ENCODE data around the gene CRACR2A.

The CRACR2A gene

DNA sequence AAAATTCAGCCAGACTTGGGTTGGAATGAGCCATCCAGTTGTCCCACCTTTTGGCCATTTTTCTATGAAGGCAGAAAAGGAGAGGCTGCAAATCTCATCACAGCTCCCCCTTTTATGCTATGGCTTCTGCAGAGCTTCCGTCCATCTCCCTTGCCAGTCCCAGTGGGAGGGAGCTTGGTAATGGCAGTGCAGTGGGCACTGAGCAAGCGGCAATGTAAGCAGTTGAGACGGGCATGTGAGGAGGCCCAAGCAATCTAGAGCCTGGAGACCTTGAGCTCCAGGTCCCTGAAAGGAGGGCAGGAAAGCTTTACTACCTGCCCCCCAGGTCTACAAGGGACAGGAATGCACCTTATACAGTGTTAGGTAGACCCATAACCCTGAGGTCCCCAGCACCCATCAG lies 73.1 kb downstream of the CRACR2A start:
- DNase-seq: no peak

DNA sequence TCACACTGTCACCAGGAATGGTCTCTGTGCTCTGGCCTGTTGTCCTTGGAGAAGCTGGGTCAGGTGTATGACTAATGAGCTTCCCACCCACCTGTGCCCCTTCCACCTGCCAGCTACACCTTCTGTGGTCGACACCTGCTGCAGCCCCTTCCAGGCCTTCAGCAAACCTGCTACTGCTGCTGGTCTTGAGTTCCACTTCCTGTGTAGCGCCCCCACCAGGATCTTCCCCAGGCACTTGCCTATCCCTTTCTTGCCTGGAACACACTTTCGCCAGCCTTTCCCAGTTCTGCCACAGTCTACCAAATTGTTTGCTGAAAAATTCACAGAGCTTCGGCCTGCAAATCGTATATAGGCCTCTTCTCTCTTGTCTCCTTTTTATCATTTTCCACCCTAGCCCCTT lies 75.3 kb downstream of the CRACR2A start:
- DNase-seq: no peak

- DNase-seq: no peak
These were observed 78.8 kb downstream of the CRACR2A start for GRCh38 chr12:3673981-3674708.

GRCh38 chr12:3672113-3672509 lies 80.8 kb downstream of the CRACR2A start:
- DNase-seq: no peak

- no peak for DNase-seq
These were observed 81.4 kb downstream of the CRACR2A start for GRCh38 chr12:3671330-3672112.

GRCh38 chr12:3670083-3670620 lies 82.8 kb downstream of the CRACR2A start:
- no peak for DNase-seq

- no peak for DNase-seq
These were observed 83.3 kb downstream of the CRACR2A start for GRCh38 chr12:3669594-3669993.

GRCh38 chr12:3668479-3669165 lies 84.3 kb downstream of the CRACR2A start:
- no peak for DNase-seq

DNA sequence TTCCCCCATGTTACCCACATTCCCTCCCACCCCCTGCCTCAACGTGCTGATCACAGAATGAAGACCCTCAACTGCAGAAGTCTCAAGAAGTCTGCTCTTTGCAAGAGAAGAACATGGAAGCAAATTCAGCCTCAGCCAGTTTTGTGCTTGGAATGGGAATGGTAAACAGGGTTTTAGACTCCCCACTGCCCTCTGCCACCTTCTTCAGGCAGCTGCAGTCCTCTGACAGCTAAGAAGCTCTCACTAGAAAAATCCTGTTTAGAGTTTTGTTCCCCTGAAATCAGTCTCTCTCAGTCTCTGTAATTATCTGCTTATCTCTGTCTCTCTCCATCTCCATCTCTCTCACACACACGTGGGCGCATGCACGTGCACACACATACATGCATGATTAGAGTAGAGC lies 85.4 kb downstream of the CRACR2A start:
- no peak for DNase-seq

- DNase-seq: no peak
These were observed 86.5 kb downstream of the CRACR2A start for GRCh38 chr12:3666441-3666840.

DNA sequence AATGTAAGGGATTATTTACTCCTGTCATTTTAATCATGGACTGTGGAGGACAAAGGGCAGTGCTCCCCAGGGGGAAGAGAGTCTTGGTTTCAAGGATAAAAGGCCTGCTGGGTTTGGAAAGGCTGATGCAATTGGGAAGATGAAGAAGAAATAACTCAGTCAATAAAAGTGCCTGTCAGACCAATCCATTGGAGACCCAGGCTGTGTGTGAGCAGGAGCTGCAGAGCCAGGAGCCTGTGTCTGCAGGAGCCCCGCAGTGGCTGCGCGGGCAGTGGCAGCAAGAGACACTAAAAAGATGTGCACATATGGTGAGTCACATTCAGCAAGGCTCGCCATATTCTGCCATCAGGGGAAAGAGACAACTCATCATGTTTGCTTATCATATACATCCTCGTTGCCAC lies 90.4 kb downstream of the CRACR2A start:
- DNase-seq: no peak

GRCh38 chr12:3661028-3661427 lies 91.9 kb downstream of the CRACR2A start:
- no peak for DNase-seq

GRCh38 chr12:3658327-3659163 lies 94.4 kb downstream of the CRACR2A start:
- peak; percentile 36 for DNase-seq

DNA sequence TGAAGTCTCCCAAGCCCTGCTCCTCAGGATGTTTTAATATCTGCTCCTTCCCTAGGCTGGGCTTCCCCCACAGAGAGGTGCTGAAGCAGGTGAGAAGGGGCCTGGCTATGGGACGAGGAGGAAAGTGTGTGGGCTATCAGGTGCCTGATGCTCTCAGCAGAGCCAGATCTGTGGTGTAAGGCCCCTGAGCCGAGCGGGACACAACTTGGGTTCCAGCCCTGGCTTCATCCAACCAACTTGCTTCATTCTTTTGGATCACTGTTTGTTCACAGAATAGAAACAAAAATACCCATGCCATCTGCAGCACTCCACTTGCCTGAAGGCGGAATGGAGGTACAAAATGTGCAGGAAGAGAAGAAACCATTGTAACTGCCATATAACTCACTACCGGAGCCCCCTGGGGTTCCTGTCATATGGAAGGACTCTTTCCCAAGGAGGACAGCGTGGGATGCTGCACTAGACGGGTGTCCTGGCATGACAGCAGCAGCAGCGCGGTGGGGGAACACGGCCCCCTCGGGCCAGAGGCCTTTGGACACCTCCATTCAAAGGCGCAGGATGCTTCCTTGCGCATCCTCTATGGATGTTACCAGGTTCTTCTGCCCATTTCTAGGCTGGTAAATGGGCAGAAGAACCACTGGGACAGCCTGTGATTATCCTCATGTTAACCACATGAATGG lies 95.8 kb downstream of the CRACR2A start:
- DNase-seq: no peak

DNA sequence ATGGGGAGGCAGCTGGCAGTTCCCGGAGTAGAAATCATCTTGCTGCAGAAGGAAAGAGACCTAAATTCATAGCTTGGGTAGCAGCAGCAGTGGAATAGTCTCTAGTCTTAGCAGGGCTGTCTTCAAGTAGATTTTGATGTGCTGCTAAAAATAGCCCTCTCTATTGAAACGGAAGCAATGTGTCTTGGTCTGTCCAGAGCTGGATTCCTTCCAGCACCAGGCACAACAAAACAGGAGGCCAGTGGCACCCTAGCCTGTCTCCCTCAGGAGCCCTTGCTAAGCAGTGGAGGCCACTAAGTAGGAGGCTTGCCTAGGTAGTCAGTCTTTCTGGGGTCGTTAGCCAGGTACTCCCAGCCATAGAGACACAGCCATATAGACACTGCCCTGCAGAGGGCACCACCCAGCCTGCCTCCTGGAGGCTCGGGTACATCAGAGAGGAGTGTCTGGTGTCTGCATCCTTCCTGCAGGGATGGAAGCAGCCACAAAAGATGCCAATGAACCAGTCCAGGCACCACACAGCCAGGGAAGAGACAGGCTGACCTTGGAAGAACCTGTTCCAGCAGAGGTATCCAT lies 97.5 kb downstream of the CRACR2A start:
- peak; percentile 12 for DNase-seq

- no peak for DNase-seq
These were observed 101.1 kb downstream of the CRACR2A start for GRCh38 chr12:3651585-3652424.

GRCh38 chr12:3647504-3647903 lies 105.4 kb downstream of the CRACR2A start:
- DNase-seq: no peak

DNA sequence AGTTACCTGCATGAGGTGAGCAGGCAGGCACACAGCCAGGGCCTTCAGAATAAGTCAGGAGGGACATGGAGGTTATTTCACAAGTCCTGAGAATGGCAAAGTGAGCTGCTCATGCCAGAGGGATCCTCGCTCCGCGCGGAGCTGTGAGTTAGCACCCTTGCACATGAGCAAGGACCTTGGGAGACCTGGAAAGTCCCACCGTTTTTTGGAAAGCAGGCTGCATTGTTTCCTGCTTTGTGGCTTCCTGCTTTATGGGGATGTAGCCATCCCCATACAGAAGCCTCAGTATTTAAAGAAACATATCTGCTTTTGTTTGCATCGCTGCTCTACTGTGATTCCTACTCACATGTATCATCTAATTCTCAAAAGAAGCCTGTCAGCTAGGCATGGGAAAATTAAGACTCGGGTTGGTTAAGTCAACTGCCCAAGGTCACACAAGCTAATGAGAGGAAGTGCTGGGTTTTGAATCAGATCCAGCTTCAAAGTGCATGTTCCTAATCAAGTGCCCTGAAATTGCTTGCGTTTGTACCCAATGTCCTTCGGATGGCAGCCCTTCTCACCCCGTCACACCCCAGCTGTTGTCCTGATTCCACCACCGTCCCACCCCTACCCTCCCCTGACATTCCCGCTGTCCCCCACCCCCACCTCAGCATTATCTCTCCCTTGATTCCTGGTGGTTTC lies 106.2 kb downstream of the CRACR2A start:
- no peak for DNase-seq

- DNase-seq: no peak
These were observed 107.8 kb downstream of the CRACR2A start for GRCh38 chr12:3645091-3645490.

DNA sequence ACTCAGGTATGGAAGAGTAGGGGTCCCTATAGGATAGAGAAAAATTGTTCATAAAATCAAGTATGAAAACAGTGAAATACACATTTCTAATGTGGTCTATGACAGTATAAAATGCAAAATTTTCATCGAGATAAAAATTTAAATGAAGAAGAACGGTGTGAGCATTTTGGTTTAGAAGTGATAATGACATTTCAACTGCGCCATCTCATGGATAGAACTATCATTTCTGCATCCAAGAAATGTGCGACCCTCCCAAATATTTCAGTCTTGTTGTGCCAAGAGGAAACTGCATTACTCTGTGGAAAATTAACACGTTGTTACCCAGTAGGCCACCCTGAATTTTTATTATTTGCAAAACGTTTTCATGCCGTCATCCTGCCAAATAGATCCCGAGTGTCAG lies 108.8 kb downstream of the CRACR2A start:
- DNase-seq: no peak

All from activated CD4-positive, alpha-beta T cell treated with anti-CD3 and anti-CD28 coated beads for 48 hours (primary cell).